HEK293T (cell line): Measurements from ENCODE around the gene XG.

Experiments used
- ARNT ChIP-seq: fragments of 450-650 bp; IDR thresholded peaks from 2 replicates; pipeline ENCODE4 v1.6.1; 2017; ENCODE audit warnings: mild to moderate bottlenecking
- BHLHE40 ChIP-seq: fragments of 450-650 bp; IDR thresholded peaks from 2 replicates; pipeline ENCODE4 v1.6.1; 2016; ENCODE audit warnings: mild to moderate bottlenecking, moderate library complexity, borderline replicate concordance
- FOXK2 ChIP-seq: fragments of 450-650 bp; IDR thresholded peaks from 2 replicates; pipeline ENCODE4 v1.6.1; 2016; ENCODE audit warnings: mild to moderate bottlenecking
- FOXM1 ChIP-seq: fragments of 450-650 bp; IDR thresholded peaks from 2 replicates; pipeline ENCODE4 v1.6.1; 2017; ENCODE audit warnings: mild to moderate bottlenecking, borderline replicate concordance
- LEF1 ChIP-seq: fragments of 450-650 bp; IDR thresholded peaks from 2 replicates; pipeline ENCODE4 v1.6.1; 2017; ENCODE audit warnings: mild to moderate bottlenecking, borderline replicate concordance
- NFRKB ChIP-seq: fragments of 450-650 bp; IDR thresholded peaks from 2 replicates; pipeline ENCODE4 v1.6.1; 2016; ENCODE audit warnings: mild to moderate bottlenecking, moderate library complexity
- PKNOX1 ChIP-seq: fragments of 450-650 bp; IDR thresholded peaks from 2 replicates; pipeline ENCODE4 v1.6.1; 2016
- SP1 ChIP-seq: fragments of 450-650 bp; IDR thresholded peaks from 2 replicates; pipeline ENCODE4 v1.6.1; 2017
- TARDBP ChIP-seq: fragments of 450-650 bp; IDR thresholded peaks from 2 replicates; pipeline ENCODE4 v1.6.1; 2016
- ZNF384 ChIP-seq: fragments of 450-650 bp; IDR thresholded peaks from 2 replicates; pipeline ENCODE4 v1.6.1; 2016

- TF ChIP-seq NFRKB (no peak), ZNF384 (no peak), FOXK2 (no peak), BHLHE40 (no peak), SP1 (no peak), FOXM1 (no peak), TARDBP (no peak), PKNOX1 (no peak), LEF1 (no peak), ARNT (no peak)
Observed at GRCh38 chrX:2799369-2799768, 47.5 kb downstream of the XG start.
